NT2/D1 (cell line): ENCODE measurements around the gene TRIM72.

Source experiments
- SUZ12 ChIP-seq: IDR thresholded peaks from 2 replicates; pipeline ENCODE4 v1.6.1; 2011; ENCODE audit not compliant: insufficient read length, insufficient read depth; ENCODE audit errors: extremely low read depth
- YY1 ChIP-seq: IDR thresholded peaks from 2 replicates; pipeline ENCODE4 v1.6.1; 2011; ENCODE audit not compliant: insufficient read length, insufficient read depth
- ZNF274 ChIP-seq: IDR thresholded peaks from 2 replicates; pipeline ENCODE4 v1.6.1; 2011; ENCODE audit warnings: mild to moderate bottlenecking, low read depth, low read length

DNA sequence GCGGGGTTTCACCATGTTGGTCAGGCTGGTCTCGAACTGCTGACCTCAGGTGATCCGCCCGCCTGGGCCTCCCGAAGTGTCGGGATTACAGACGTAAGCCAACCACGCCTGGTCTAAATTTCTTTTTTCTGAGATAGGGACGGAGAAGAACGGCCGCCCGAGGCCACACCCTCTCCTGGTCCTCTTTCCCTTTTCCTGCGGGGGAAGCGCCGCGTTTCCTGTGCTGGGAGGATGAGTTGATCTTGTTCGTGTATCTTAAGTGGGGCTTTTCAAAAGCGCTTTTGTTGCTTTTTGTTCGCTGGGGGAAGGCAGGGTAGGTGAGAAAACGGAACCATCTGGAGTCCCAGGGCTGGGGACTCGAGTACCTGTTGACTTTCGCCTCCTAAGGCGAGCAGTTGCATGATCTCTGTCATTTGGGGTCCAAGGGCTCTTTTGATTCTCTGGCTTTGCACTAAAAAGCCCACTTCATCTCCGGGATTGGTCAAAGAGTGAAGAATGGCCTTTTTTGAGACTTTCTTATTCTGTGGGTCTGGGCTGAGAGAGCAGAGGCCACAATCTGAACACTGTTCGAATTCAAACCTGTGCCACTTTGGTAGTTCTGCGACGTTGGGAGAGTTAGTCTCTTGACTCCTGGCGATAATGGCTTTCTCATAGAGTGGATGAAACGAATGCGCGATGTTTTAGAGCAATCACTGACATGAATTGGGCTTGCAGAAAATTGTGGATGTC lies 32.7 kb upstream of the TRIM72 start:
- TF ChIP-seq ZNF274 (no peak), YY1 (no peak), SUZ12 (no peak)
